ENCODE results near the gene EPHB3. TPM values are rescaled to one million over a fixed set of nuclear protein-coding genes. Genes with fewer than 3 reads are reported as not detected.

The EPHB3 gene
- total and polyA plus RNA-seq, 2 of the 4 experiments (the other 2 are of a cell fraction): 0.72 to 2.9 TPM

DNA sequence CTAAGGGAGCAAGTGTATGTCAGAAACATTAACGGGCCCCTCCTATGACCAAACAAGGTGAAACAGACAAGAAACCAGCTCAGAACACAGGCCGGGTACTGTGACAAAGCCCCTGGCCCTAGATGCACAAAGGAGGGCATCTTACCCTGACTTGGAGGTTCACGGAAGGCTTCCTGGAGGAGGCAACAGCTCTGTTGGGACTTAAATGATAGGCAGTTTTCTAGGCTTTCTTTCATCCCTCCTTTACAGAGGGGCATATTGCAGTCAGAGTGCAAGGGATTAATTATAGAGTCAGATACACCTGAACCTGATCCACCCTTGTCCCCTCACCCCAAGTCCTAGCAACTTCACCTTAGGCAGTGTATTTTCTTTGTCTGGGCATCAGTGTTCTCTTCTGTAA is 8.4 kb downstream of the EPHB3 start (continued):
- TF ChIP-seq RCOR1 (IDR thresholded peaks at IDR 0.05; ENCODE audit: insufficient replicate concordance, low read length): no peak

DNA sequence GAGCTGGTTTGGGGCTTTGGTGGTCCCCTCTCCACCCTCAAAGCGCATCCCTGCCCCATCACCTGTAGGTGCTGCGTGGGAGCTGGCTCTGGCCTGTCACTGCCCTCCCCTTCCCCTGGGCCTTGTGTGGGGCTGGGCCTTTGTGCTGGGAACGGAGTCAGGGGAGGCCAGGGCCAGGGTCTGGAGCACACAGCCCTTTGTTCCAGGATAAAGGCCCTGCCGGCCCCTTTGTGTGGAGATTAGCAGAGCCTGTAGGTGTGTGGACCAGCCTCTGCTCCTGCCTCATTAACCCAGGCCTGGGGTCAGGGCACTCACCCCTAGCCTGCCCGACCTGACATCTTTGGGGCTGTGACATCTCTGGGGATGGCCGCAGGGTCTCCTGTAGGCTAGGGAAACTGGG is 8.9 kb downstream of the EPHB3 start:
- Histone ChIP-seq H3K9me3 (ENCODE audit: control insufficient read depth, insufficient read depth, low read length) (no peaks in the 10 kb centered on the region), H2AFZ (replicated peaks; ENCODE audit: low read length, poor library complexity) (no peak overlapping the region), H3K4me1 (ENCODE audit: control insufficient read depth, insufficient read depth, low read length) (peaks cover 41% of the 10 kb centered on the region), H3K4me3 (ENCODE audit: insufficient read depth, low read depth, low read length) (no peak overlapping the region), H4K91ac (ENCODE audit: insufficient read depth, low read depth, low read length) (peak overlapping the region; percentile 26; the same call in 1 of the 2 replicates), H4K20me1 (ENCODE audit: insufficient read depth, low read length) (no peaks in the 10 kb centered on the region), H3K4me2 (ENCODE audit: low read depth, low read length) (no peak overlapping the region), H3K36me3 (ENCODE audit: control insufficient read depth, insufficient read depth, low read length) (peaks cover 22% of the 10 kb centered on the region; the same call in 1 of the 2 replicates), H2AK9ac (replicated peaks; ENCODE audit: low read depth, low read length, poor library complexity) (no peak overlapping the region), H3K18ac (ENCODE audit: low read depth, low read length) (no peak overlapping the region), H2BK5ac (ENCODE audit: low read depth, low read length, poor library complexity, severe bottlenecking) (no peak overlapping the region), H2BK15ac (ENCODE audit: low read depth, low read length) (peak overlapping the region; percentile 20; the same call in 2 of the 3 replicates), H3K14ac (replicated peaks; ENCODE audit: low read depth, low read length) (no peak overlapping the region), H3K79me1 (ENCODE audit: low read depth in 1 of 2, low read length in 2 of 2) (peaks cover 4 to 36% of the 10 kb centered on the region in 2 experiments; a peak in 2 of 4 replicates), H3K9me1 (ENCODE audit: insufficient read depth, low read length) (peaks cover 25% of the 10 kb centered on the region), H2BK20ac (ENCODE audit: low read depth, low read length) (no peak overlapping the region), H2BK120ac (ENCODE audit: low read depth, low read length) (no peak overlapping the region), H3K27ac (ENCODE audit: insufficient read depth, low read length) (no peak overlapping the region), H2AK5ac (ENCODE audit: low read depth, low read length) (peak overlapping the region; percentile 46; the same call in 1 of the 2 replicates), H4K8ac (ENCODE audit: low read depth in 2 of 2, low read length in 2 of 2) (no peak overlapping the region), H4K5ac (ENCODE audit: low read depth, low read length) (no peak overlapping the region), H3K23ac (ENCODE audit: low read depth, low read length) (no peak overlapping the region), H3K56ac (ENCODE audit: extremely low read depth, insufficient read depth, low read length) (no peak overlapping the region), H3K9ac (ENCODE audit: low read depth, low read length) (no peak overlapping the region), H3K27me3 (ENCODE audit: control insufficient read depth, insufficient read depth, low read length) (no peaks in the 10 kb centered on the region), H3K4ac (ENCODE audit: low read depth, low read length) (peak overlapping the region; percentile 91; the same call in 1 of the 2 replicates)
- no peak for DNase-seq
- no peak for TF ChIP-seq RCOR1 (IDR thresholded peaks at IDR 0.05; ENCODE audit: insufficient replicate concordance, low read length)
- no peak for TF ChIP-seq RFX5 (IDR thresholded peaks at IDR 0.05; ENCODE audit: low read depth, low read length)
- TF ChIP-seq MXI1 (IDR thresholded peaks at IDR 0.05; ENCODE audit: borderline replicate concordance, low read depth, low read length): no peak
- TF ChIP-seq POLR2A (IDR thresholded peaks at IDR 0.05; ENCODE audit: low read depth, low read length): no peak
- TF ChIP-seq FOS (IDR thresholded peaks at IDR 0.05; ENCODE audit: low read depth, low read length): no peak
- TF ChIP-seq MAFK (IDR thresholded peaks at IDR 0.05; ENCODE audit: low read depth, low read length): no peak
- TF ChIP-seq BHLHE40 (IDR thresholded peaks at IDR 0.05; ENCODE audit: low read depth, low read length): no peak
- no peak for TF ChIP-seq SMC3 (IDR thresholded peaks at IDR 0.05; ENCODE audit: low read depth, low read length)
- TF ChIP-seq CEBPB (IDR thresholded peaks at IDR 0.05; ENCODE audit: low read depth, low read length): no peak
- TF ChIP-seq, protein P1, sequence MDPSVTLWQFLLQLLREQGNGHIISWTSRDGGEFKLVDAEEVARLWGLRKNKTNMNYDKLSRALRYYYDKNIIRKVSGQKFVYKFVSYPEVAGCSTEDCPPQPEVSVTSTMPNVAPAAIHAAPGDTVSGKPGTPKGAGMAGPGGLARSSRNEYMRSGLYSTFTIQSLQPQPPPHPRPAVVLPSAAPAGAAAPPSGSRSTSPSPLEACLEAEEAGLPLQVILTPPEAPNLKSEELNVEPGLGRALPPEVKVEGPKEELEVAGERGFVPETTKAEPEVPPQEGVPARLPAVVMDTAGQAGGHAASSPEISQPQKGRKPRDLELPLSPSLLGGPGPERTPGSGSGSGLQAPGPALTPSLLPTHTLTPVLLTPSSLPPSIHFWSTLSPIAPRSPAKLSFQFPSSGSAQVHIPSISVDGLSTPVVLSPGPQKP (IDR thresholded peaks at IDR 0.05; ENCODE audit: borderline replicate concordance, low read depth, low read length): no peak
- TF ChIP-seq RAD21 (IDR thresholded peaks at IDR 0.05; ENCODE audit: low read length): no peak
- no peak for ATAC-seq (ENCODE audit: low read depth)
- POLR2A ChIA-PET (ENCODE audit: unreplicated experiment): no interaction called here
- dilution Hi-C loops (cut with HindIII; ENCODE audit: low sequenced_read_pairs, unreplicated experiment) (no loop called here), in situ Hi-C loops (cut with MboI; ENCODE audit: low sequenced_read_pairs) (no loop called here), intact Hi-C loops (cut with micrococcal nuclease) (no loop called here)
- BruUV-seq (replicated peaks): no TSS peak
- CTCF ChIA-PET: no interaction called here
- no CpG with 5 or more reads among the region's 6 CpGs for WGBS, 2 experiments (ENCODE audit: extremely low coverage in 2 of 2, insufficient read length in 1 of 2)
